CD14-positive monocyte (primary cell): ENCODE data around the gene CXCR5. TPM values are rescaled to one million over a fixed set of nuclear protein-coding genes. Genes with fewer than 3 reads are reported as not detected.

Experiments used
- DNase-seq, 3 donors: peaks; one replicate each; pipeline ENCODE4 v3.0.0-alpha.2; 2011 to 2022
- H2AFZ ChIP-seq: 2 replicates; pipeline ENCODE4 v1.6.0; 2012; ENCODE audit warnings: mild to moderate bottlenecking, low read depth, low read length, inconsistent platforms; ENCODE audit not compliant: insufficient read depth, poor library complexity, severe bottlenecking
- H3K27ac ChIP-seq, 2 donors: 1 replicate in 1 of 2; 2 replicates in 1 of 2; pipeline ENCODE4 v1.5.1; 2012 to 2013; ENCODE audit warnings: low read length in 2 of 2, control low read depth in 1 of 2, inconsistent platforms in 1 of 2, low read depth in 1 of 2, mild to moderate bottlenecking in 1 of 2
- H3K27me3 ChIP-seq, 2 donors: one replicate each; pipeline versions ENCODE4 v1.6.0 to v1.6.1; 2011 to 2013; ENCODE audit warnings: low read length in 2 of 2; ENCODE audit not compliant: control insufficient read depth in 2 of 2, insufficient read depth in 2 of 2
- H3K36me3 ChIP-seq, 2 donors: replicated peaks in 1 of 2; 1 replicate in 1 of 2; 2 replicates in 1 of 2; pipeline versions ENCODE4 v1.5.1 to v1.6.1; 2012 to 2013; ENCODE audit warnings: low read length in 2 of 2, control low read depth in 1 of 2, inconsistent platforms in 1 of 2, mild to moderate bottlenecking in 1 of 2; ENCODE audit not compliant: insufficient read depth in 2 of 2, control insufficient read depth in 1 of 2
- H3K4me1 ChIP-seq, 2 donors: 1 replicate in 1 of 2; 2 replicates in 1 of 2; pipeline versions ENCODE4 v1.5.1 to v1.6.1; 2012 to 2013; ENCODE audit warnings: low read length in 2 of 2, control low read depth in 1 of 2, inconsistent platforms in 1 of 2, mild to moderate bottlenecking in 1 of 2, moderate library complexity in 1 of 2; ENCODE audit not compliant: insufficient read depth in 2 of 2, control insufficient read depth in 1 of 2
- H3K4me2 ChIP-seq: replicated peaks from 2 replicates; pipeline ENCODE3; 2012; ENCODE audit warnings: low read length, moderate library complexity, mild to moderate bottlenecking; ENCODE audit not compliant: poor library complexity, severe bottlenecking; ENCODE audit errors: extremely low read depth
- H3K4me3 ChIP-seq, 3 experiments: fragments of 200-600 bp in 1 of 3; sonication (generic) in 1 of 3; replicated peaks in 1 of 3; 1 replicate in 2 of 3; 2 replicates in 1 of 3; pipeline ENCODE4 v1.5.1; 2011 to 2013; ENCODE audit warnings: low read length in 3 of 3, mild to moderate bottlenecking in 3 of 3, control low read depth in 2 of 3, low read depth in 2 of 3, inconsistent platforms in 1 of 3, moderate library complexity in 1 of 3
- H3K79me2 ChIP-seq: 2 replicates; pipeline ENCODE4 v1.6.0; 2012; ENCODE audit warnings: mild to moderate bottlenecking, control low read depth, inconsistent platforms, low read length, moderate library complexity; ENCODE audit not compliant: insufficient read depth
- H3K9ac ChIP-seq: 2 replicates; pipeline ENCODE4 v1.6.0; 2017; ENCODE audit warnings: low read length, mild to moderate bottlenecking; ENCODE audit not compliant: insufficient read depth, poor library complexity, severe bottlenecking
- H3K9me3 ChIP-seq, 2 donors: replicated peaks in 1 of 2; 1 replicate in 1 of 2; 2 replicates in 1 of 2; pipeline versions ENCODE4 v1.5.1 to v1.6.1; 2012 to 2013; ENCODE audit warnings: low read length in 2 of 2, control low read depth in 1 of 2; ENCODE audit not compliant: control insufficient read depth in 1 of 2, insufficient read depth in 1 of 2
- H4K20me1 ChIP-seq: 2 replicates; pipeline ENCODE4 v1.6.0; 2012; ENCODE audit warnings: mild to moderate bottlenecking, low read length, control low read depth, moderate library complexity; ENCODE audit not compliant: insufficient read depth
- H3K27ac Mint-ChIP-seq, 7 donors: one replicate each; pipeline ENCODE4 v1.8.0; 2020; ENCODE audit warnings: mild to moderate bottlenecking in 7 of 7, mixed read lengths in 7 of 7, moderate library complexity in 6 of 7, inconsistent platforms in 2 of 7
- H3K27me3 Mint-ChIP-seq, 3 donors: one replicate each; pipeline ENCODE4 v1.8.0; 2021 to 2022; ENCODE audit warnings: low read depth in 3 of 3, mild to moderate bottlenecking in 3 of 3, mixed read lengths in 3 of 3, moderate library complexity in 3 of 3, inconsistent platforms in 1 of 3
- H3K36me3 Mint-ChIP-seq, 2 donors: one replicate each; pipeline ENCODE4 v1.8.0; 2020; ENCODE audit warnings: mixed read lengths in 2 of 2, inconsistent platforms in 1 of 2, mild to moderate bottlenecking in 1 of 2
- H3K4me1 Mint-ChIP-seq: one replicate; pipeline ENCODE4 v1.8.0; 2020; ENCODE audit warnings: mild to moderate bottlenecking, mixed read lengths
- H3K4me3 Mint-ChIP-seq, 2 donors: one replicate each; pipeline ENCODE4 v1.8.0; 2020; ENCODE audit warnings: mild to moderate bottlenecking in 2 of 2, mixed read lengths in 2 of 2, moderate library complexity in 1 of 2
- H3K9me3 Mint-ChIP-seq, 7 donors: one replicate each; pipeline ENCODE4 v1.8.0; 2020 to 2022; ENCODE audit warnings: mixed read lengths in 7 of 7, mild to moderate bottlenecking in 6 of 7, moderate library complexity in 6 of 7, inconsistent platforms in 2 of 7
- WGBS: methylation state at CpG from one replicate; pipeline ENCODE4 v1.1.5; 2013; ENCODE audit warnings: missing lambda C conversion rate; ENCODE audit not compliant: insufficient coverage; 5-methylcytosine and 5-hydroxymethylcytosine counted together
- intact Hi-C, 2 donors: fragments of 100-400 bp; cut with micrococcal nuclease; formaldehyde crosslinking; loops; one replicate each; pipeline versions ENCODE4 v1.15.0 to v1.15.1; 2023
- polyA plus RNA-seq, 3 donors: library from polyadenylated mRNA; depleted of rRNA in 1 of 3; unstranded in 2 of 3; stranded (reverse) in 1 of 3; fragments of 300-500 nt in 2 of 3; fragments of >200 nt in 1 of 3; fragmentation: Illumina TruSeq in 2 of 3; gene quantifications; 1 replicate in 2 of 3; 2 replicates in 1 of 3; pipeline ENCODE4 v1.2.3, GENCODE V29; 2012 to 2021
- TF ChIP-seq, protein P1 (sequence below): fragments of 200-600 bp; IDR thresholded peaks from one replicate; pipeline ENCODE4 v1.8.0; 2022; ENCODE audit warnings: antibody characterized with exemption, mild to moderate bottlenecking

CXCR5 gene
- polyA plus RNA-seq, 3 donors, result 0.08 to 0.31 (median 0.09) TPM

- TF ChIP-seq, protein P1, sequence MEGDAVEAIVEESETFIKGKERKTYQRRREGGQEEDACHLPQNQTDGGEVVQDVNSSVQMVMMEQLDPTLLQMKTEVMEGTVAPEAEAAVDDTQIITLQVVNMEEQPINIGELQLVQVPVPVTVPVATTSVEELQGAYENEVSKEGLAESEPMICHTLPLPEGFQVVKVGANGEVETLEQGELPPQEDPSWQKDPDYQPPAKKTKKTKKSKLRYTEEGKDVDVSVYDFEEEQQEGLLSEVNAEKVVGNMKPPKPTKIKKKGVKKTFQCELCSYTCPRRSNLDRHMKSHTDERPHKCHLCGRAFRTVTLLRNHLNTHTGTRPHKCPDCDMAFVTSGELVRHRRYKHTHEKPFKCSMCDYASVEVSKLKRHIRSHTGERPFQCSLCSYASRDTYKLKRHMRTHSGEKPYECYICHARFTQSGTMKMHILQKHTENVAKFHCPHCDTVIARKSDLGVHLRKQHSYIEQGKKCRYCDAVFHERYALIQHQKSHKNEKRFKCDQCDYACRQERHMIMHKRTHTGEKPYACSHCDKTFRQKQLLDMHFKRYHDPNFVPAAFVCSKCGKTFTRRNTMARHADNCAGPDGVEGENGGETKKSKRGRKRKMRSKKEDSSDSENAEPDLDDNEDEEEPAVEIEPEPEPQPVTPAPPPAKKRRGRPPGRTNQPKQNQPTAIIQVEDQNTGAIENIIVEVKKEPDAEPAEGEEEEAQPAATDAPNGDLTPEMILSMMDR, result no peak
- Histone ChIP-seq H2AFZ (no peak overlapping the region), H3K4me2 (no peak overlapping the region), H4K20me1 (no peaks in the 10 kb centered on the region), H3K4me1 (peaks cover 45 to 46% of the 10 kb centered on the region in 2 donors), H3K4me3 (no peak overlapping the region), H3K27me3 (no peaks in the 10 kb centered on the region), H3K9me3 (no peaks in the 10 kb centered on the region), H3K27ac (no peak overlapping the region), H3K9ac (no peak overlapping the region), H3K79me2 (no peaks in the 10 kb centered on the region), H3K36me3 (no peaks in the 10 kb centered on the region)
- H3K27me3 Mint-ChIP-seq, result peaks cover 0 to 3% (median 2%) of the 10 kb centered on the region in 3 donors
- H3K4me3 Mint-ChIP-seq, result no peak overlapping the region
- H3K27ac Mint-ChIP-seq, result peak overlapping the region in 2 of 7 donors; percentile 30 to 35
- H3K4me1 Mint-ChIP-seq, result peaks cover 44% of the 10 kb centered on the region
- no peak for DNase-seq
- H3K9me3 Mint-ChIP-seq, result peaks cover 0 to 3% (median 0%) of the 10 kb centered on the region in 7 donors
- 92% methylated on average over 2 of the region's 4 CpGs for WGBS
- intact Hi-C loops, result no loop called here
- no peaks in the 10 kb centered on the region for H3K36me3 Mint-ChIP-seq
Measured at GRCh38 chr11:118873804-118874203, 9.9 kb upstream of the CXCR5 start.

DNA sequence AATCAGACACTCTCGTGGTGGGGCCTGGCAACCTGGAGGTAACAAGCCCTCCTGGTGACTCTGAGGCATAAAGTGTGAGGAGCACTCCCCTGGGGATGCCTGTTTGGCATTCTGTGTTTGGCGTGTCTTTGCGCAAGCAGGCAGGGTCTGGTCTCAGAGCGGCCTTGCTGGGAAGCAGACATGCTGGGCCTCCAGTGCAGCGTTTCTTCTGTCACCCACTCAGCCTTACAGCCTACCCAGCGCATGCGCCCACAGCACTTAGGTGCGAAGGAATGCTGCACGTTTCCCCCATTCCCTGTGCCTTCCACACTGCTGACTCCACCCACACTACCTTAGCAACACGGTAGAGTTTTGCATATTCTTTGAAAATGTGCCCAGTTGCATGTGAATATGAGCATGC is 7.4 kb upstream of the CXCR5 start:
- H3K36me3 Mint-ChIP-seq, result no peaks in the 10 kb centered on the region
- Histone ChIP-seq H3K36me3 (no peaks in the 10 kb centered on the region), H3K9me3 (no peaks in the 10 kb centered on the region), H4K20me1 (no peaks in the 10 kb centered on the region), H3K4me2 (peak overlapping the region; percentile 61), H3K9ac (no peak overlapping the region), H3K27ac (peak overlapping the region; percentile 41 to 79), H3K4me1 (peaks cover 28 to 29% of the 10 kb centered on the region in 2 donors), H2AFZ (peak overlapping the region; percentile 63), H3K27me3 (no peaks in the 10 kb centered on the region), H3K79me2 (no peaks in the 10 kb centered on the region), H3K4me3 (peak overlapping the region in 1 of 3 experiments; percentile 45)
- 85% methylated on average over 9 of the region's 10 CpGs for WGBS
- TF ChIP-seq, protein P1, result no peak
- intact Hi-C loops, result loop anchor here in 1 of 2 donors (5.0 kb wide), 1 partner anchor 34 kb away; no protein-coding TSS in a partner anchor
- H3K9me3 Mint-ChIP-seq, result peaks cover 0 to 5% (median 0%) of the 10 kb centered on the region in 7 donors
- no peak for DNase-seq
- peaks cover 1 to 5% (median 5%) of the 10 kb centered on the region in 3 donors for H3K27me3 Mint-ChIP-seq
- H3K4me1 Mint-ChIP-seq, result peaks cover 28% of the 10 kb centered on the region
- H3K4me3 Mint-ChIP-seq, result peak overlapping the region; percentile 53 to 82
- peak overlapping the region in 5 of 7 donors; percentile 80 to 95 (median 90) for H3K27ac Mint-ChIP-seq
